Trophoblast cell (in vitro differentiated cells and primary cell): ENCODE measurements around the gene SURF6.

Experiments used
- DNase-seq, 2 donors: peaks; one replicate each; pipeline ENCODE4 v3.0.0-alpha.2; 2016
- H2AFZ ChIP-seq: 2 replicates; pipeline ENCODE4 v1.6.1; 2013; ENCODE audit warnings: low read length, moderate library complexity, mild to moderate bottlenecking; ENCODE audit not compliant: insufficient read depth, poor library complexity
- H2AK5ac ChIP-seq: 2 replicates; pipeline ENCODE4 v1.6.1; 2013; ENCODE audit warnings: mild to moderate bottlenecking, low read length
- H2BK120ac ChIP-seq: 2 replicates; pipeline ENCODE4 v1.6.1; 2013; ENCODE audit warnings: low read length, mild to moderate bottlenecking, moderate library complexity; ENCODE audit not compliant: insufficient read depth, poor library complexity
- H2BK12ac ChIP-seq: 2 replicates; pipeline ENCODE4 v1.6.1; 2013; ENCODE audit warnings: mild to moderate bottlenecking, low read length, moderate library complexity
- H2BK5ac ChIP-seq: 2 replicates; pipeline ENCODE4 v1.6.1; 2013; ENCODE audit warnings: low read length, low read depth, moderate library complexity, mild to moderate bottlenecking; ENCODE audit not compliant: poor library complexity
- H3K14ac ChIP-seq: 2 replicates; pipeline ENCODE4 v1.6.1; 2013; ENCODE audit warnings: mild to moderate bottlenecking, low read length
- H3K18ac ChIP-seq: 2 replicates; pipeline ENCODE4 v1.6.1; 2013; ENCODE audit warnings: mild to moderate bottlenecking, low read length
- H3K23ac ChIP-seq: 2 replicates; pipeline ENCODE4 v1.6.1; 2013; ENCODE audit warnings: low read length
- H3K27ac ChIP-seq: 2 replicates; pipeline ENCODE4 v1.5.1; 2013; ENCODE audit warnings: low read depth, mild to moderate bottlenecking, inconsistent platforms, low read length, moderate library complexity
- H3K27me3 ChIP-seq: 2 replicates; pipeline ENCODE4 v1.6.1; 2013; ENCODE audit warnings: inconsistent platforms, mild to moderate bottlenecking, low read length, moderate library complexity; ENCODE audit not compliant: insufficient read depth
- H3K36me3 ChIP-seq, 2 experiments: 1 replicate in 1 of 2; 2 replicates in 1 of 2; pipeline ENCODE4 v1.6.1; 2013; ENCODE audit warnings: low read length in 2 of 2, mild to moderate bottlenecking in 2 of 2, moderate library complexity in 1 of 2; ENCODE audit not compliant: insufficient read depth in 2 of 2, control insufficient read depth in 1 of 2
- H3K4ac ChIP-seq: 2 replicates; pipeline ENCODE4 v1.6.1; 2013; ENCODE audit warnings: low read depth, mild to moderate bottlenecking, low read length, moderate library complexity
- H3K4me1 ChIP-seq, 2 experiments: 1 replicate in 1 of 2; 2 replicates in 1 of 2; pipeline ENCODE4 v1.6.1; 2013; ENCODE audit warnings: low read length in 2 of 2, mild to moderate bottlenecking in 2 of 2, moderate library complexity in 1 of 2; ENCODE audit not compliant: insufficient read depth in 2 of 2, control insufficient read depth in 1 of 2
- H3K4me2 ChIP-seq: 2 replicates; pipeline ENCODE4 v1.6.1; 2013; ENCODE audit warnings: inconsistent platforms, mild to moderate bottlenecking, low read length, moderate library complexity
- H3K4me3 ChIP-seq: 2 replicates; pipeline ENCODE4 v1.5.1; 2013; ENCODE audit warnings: mild to moderate bottlenecking, low read depth, low read length, inconsistent platforms
- H3K79me1 ChIP-seq: one replicate; pipeline ENCODE4 v1.6.1; 2013; ENCODE audit warnings: low read length
- H3K79me2 ChIP-seq: 2 replicates; pipeline ENCODE4 v1.6.1; 2013; ENCODE audit warnings: low read length, mild to moderate bottlenecking; ENCODE audit not compliant: control insufficient read depth, insufficient read depth, poor library complexity
- H3K9ac ChIP-seq: 2 replicates; pipeline ENCODE4 v1.6.1; 2013; ENCODE audit warnings: mild to moderate bottlenecking, low read length
- H3K9me3 ChIP-seq: 2 replicates; pipeline ENCODE4 v1.6.1; 2013; ENCODE audit warnings: low read depth, mild to moderate bottlenecking, control low read depth, inconsistent platforms, low read length; ENCODE audit not compliant: insufficient read depth
- H4K12ac ChIP-seq: 2 replicates; pipeline ENCODE4 v1.6.1; 2013; ENCODE audit warnings: low read depth, mild to moderate bottlenecking, low read length, moderate library complexity
- H4K8ac ChIP-seq: 2 replicates; pipeline ENCODE4 v1.6.1; 2013; ENCODE audit warnings: low read depth, mild to moderate bottlenecking, low read length, moderate library complexity
- H4K91ac ChIP-seq: one replicate; pipeline ENCODE4 v1.6.1; 2013; ENCODE audit warnings: low read depth, mild to moderate bottlenecking, low read length, moderate library complexity
- WGBS: extraction: QIAGEN DNeasy Blood & Tissue Kit; methylation state at CpG from one replicate; pipeline ENCODE4 v1.1.7; 2013; ENCODE audit warnings: missing lambda C conversion rate; ENCODE audit not compliant: insufficient read length, insufficient coverage; ENCODE audit errors: extremely low coverage; 5-methylcytosine and 5-hydroxymethylcytosine counted together

Gene SURF6

GRCh38 chr9:133351908-133352634 is 16.1 kb upstream of the SURF6 start:
- no peak overlapping the region for H2AK5ac ChIP-seq
- no peak overlapping the region for H2BK12ac ChIP-seq
- peaks cover 16% of the 10 kb centered on the region for H3K79me1 ChIP-seq
- no peak overlapping the region for H3K18ac ChIP-seq
- H3K23ac ChIP-seq, result no peak overlapping the region
- no peak overlapping the region for H3K4ac ChIP-seq
- H2BK120ac ChIP-seq, result no peak overlapping the region
- H4K8ac ChIP-seq, result no peak overlapping the region
- H3K9ac ChIP-seq, result no peak overlapping the region
- no peak overlapping the region for H3K4me2 ChIP-seq
- peak; percentile 45 to 71 for DNase-seq
- no peak overlapping the region for H3K14ac ChIP-seq
- H4K12ac ChIP-seq, result no peak overlapping the region
- peaks cover 0 to 17% of the 10 kb centered on the region in 2 experiments for H3K4me1 ChIP-seq
- no peak overlapping the region for H3K27ac ChIP-seq
- no peak overlapping the region for H3K4me3 ChIP-seq
- no peak overlapping the region for H2BK5ac ChIP-seq
- H3K27me3 ChIP-seq, result no peaks in the 10 kb centered on the region
- no peak overlapping the region for H4K91ac ChIP-seq
- H2AFZ ChIP-seq, result no peak overlapping the region
- H3K79me2 ChIP-seq, result peaks cover 16% of the 10 kb centered on the region
- WGBS, result no CpG with 5 or more reads among the region's 14 CpGs
- peaks cover 36 to 49% of the 10 kb centered on the region in 2 experiments for H3K36me3 ChIP-seq
- H3K9me3 ChIP-seq, result no peaks in the 10 kb centered on the region

GRCh38 chr9:133351526-133351907 is 15.5 kb upstream of the SURF6 start:
- H2AFZ ChIP-seq, result no peak overlapping the region

GRCh38 chr9:133349965-133350616 is 14.1 kb upstream of the SURF6 start:
- Histone ChIP-seq H3K9me3 (peaks cover 1% of the 10 kb centered on the region), H3K4me1 (peaks cover 4 to 19% of the 10 kb centered on the region in 2 experiments), H3K36me3 (peaks cover 45 to 63% of the 10 kb centered on the region in 2 experiments), H3K23ac (no peak overlapping the region), H4K12ac (no peak overlapping the region), H3K9ac (peak overlapping the region; percentile 57), H4K91ac (no peak overlapping the region), H3K27me3 (no peaks in the 10 kb centered on the region), H2BK12ac (no peak overlapping the region), H3K79me1 (peaks cover 12% of the 10 kb centered on the region), H3K27ac (no peak overlapping the region), H2BK120ac (no peak overlapping the region), H3K4me3 (no peak overlapping the region), H4K8ac (no peak overlapping the region), H3K14ac (no peak overlapping the region), H3K4ac (no peak overlapping the region), H2BK5ac (no peak overlapping the region), H3K79me2 (peaks cover 13% of the 10 kb centered on the region), H3K18ac (no peak overlapping the region), H3K4me2 (peak overlapping the region; percentile 77), H2AK5ac (no peak overlapping the region), H2AFZ (no peak overlapping the region)
- no CpG with 5 or more reads among the region's 15 CpGs for WGBS
- DNase-seq, result no peak

More at GRCh38 chr9:133351526-133351907, 15.5 kb upstream of the SURF6 start:
- Histone ChIP-seq H3K4me1 (peaks cover 4 to 18% of the 10 kb centered on the region in 2 experiments), H3K18ac (no peak overlapping the region), H3K79me2 (peaks cover 16% of the 10 kb centered on the region), H3K4me3 (no peak overlapping the region), H3K9ac (no peak overlapping the region), H4K91ac (no peak overlapping the region), H3K27me3 (no peaks in the 10 kb centered on the region), H3K23ac (no peak overlapping the region), H4K12ac (no peak overlapping the region), H3K79me1 (peaks cover 15% of the 10 kb centered on the region), H4K8ac (no peak overlapping the region), H2BK120ac (no peak overlapping the region), H3K27ac (no peak overlapping the region), H3K4ac (no peak overlapping the region), H2BK12ac (no peak overlapping the region), H2BK5ac (no peak overlapping the region), H3K14ac (no peak overlapping the region), H3K36me3 (peaks cover 36 to 49% of the 10 kb centered on the region in 2 experiments), H2AK5ac (no peak overlapping the region), H3K9me3 (no peaks in the 10 kb centered on the region), H3K4me2 (no peak overlapping the region)
- DNase-seq, result no peak
- no CpG with 5 or more reads among the region's 3 CpGs for WGBS

GRCh38 chr9:133348718-133349573 is 13.0 kb upstream of the SURF6 start:
- Histone ChIP-seq H4K12ac (peak overlapping the region; percentile 99), H2BK12ac (no peak overlapping the region), H3K4me2 (peak overlapping the region; percentile 77), H3K4me3 (peak overlapping the region; percentile 99), H3K14ac (peak overlapping the region; percentile 99), H4K91ac (peak overlapping the region; percentile 97), H3K79me1 (peaks cover 12% of the 10 kb centered on the region), H3K23ac (no peak overlapping the region), H3K4me1 (peaks cover 4 to 13% of the 10 kb centered on the region in 2 experiments), H4K8ac (peak overlapping the region; percentile 97), H3K18ac (peak overlapping the region; percentile 100), H2BK120ac (peak overlapping the region; percentile 85), H2BK5ac (peak overlapping the region; percentile 100), H3K27me3 (no peaks in the 10 kb centered on the region), H3K9ac (peak overlapping the region; percentile 100), H3K9me3 (peaks cover 1% of the 10 kb centered on the region), H3K4ac (peak overlapping the region; percentile 100), H3K27ac (peak overlapping the region; percentile 94), H3K79me2 (peaks cover 13% of the 10 kb centered on the region), H2AFZ (no peak overlapping the region), H2AK5ac (peak overlapping the region; percentile 99), H3K36me3 (peaks cover 57 to 67% of the 10 kb centered on the region in 2 experiments)
- DNase-seq, result no peak
- no CpG with 5 or more reads among the region's 25 CpGs for WGBS
